Ovary (tissue), 3 donors: ENCODE measurements around the gene ZFP3.
"Not testable (repeated sequence)": the region's sequence is repeated elsewhere in the genome, so short reads cannot be mapped to it uniquely, and the experiment has no call there.

Source experiments
- POLR2A ChIP-seq: fragments of 450-650 bp; IDR thresholded peaks from one replicate; pipeline ENCODE4 v1.6.1; 2017; ENCODE audit warnings: antibody characterized with exemption, mild to moderate bottlenecking, moderate library complexity
- TF ChIP-seq, protein P1 (sequence below), 3 donors: fragments of 450-650 bp in 2 of 3; fragments of 200-600 bp in 1 of 3; IDR thresholded peaks; one replicate each; pipeline versions ENCODE4 v1.5.1 to v1.8.0; 2016 to 2022; ENCODE audit warnings: antibody characterized with exemption in 3 of 3, mild to moderate bottlenecking in 1 of 3
- donor health status: DM: no; HTN: no; CAD: no.

DNA sequence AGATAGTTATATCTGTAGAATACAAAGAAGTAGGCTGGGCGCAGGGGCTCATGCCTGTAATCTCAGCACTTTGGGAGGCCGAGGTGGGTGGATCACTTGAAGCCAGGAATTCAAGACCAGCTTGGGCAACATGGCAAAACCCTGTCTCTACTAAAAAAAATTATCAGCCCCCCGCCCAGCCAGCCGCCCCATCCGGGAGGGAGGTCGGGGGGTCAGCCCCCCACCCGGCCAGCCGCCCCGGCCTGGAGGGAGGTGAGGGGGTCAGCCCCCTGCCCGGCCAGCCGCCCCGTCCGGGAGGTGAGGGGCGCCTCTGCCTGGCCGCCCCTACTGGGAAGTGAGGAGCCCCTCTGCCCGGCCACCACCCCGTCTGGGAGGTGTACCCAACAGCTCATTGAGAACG is 64.6 kb downstream of the ZFP3 start:
- TF ChIP-seq, protein P1, sequence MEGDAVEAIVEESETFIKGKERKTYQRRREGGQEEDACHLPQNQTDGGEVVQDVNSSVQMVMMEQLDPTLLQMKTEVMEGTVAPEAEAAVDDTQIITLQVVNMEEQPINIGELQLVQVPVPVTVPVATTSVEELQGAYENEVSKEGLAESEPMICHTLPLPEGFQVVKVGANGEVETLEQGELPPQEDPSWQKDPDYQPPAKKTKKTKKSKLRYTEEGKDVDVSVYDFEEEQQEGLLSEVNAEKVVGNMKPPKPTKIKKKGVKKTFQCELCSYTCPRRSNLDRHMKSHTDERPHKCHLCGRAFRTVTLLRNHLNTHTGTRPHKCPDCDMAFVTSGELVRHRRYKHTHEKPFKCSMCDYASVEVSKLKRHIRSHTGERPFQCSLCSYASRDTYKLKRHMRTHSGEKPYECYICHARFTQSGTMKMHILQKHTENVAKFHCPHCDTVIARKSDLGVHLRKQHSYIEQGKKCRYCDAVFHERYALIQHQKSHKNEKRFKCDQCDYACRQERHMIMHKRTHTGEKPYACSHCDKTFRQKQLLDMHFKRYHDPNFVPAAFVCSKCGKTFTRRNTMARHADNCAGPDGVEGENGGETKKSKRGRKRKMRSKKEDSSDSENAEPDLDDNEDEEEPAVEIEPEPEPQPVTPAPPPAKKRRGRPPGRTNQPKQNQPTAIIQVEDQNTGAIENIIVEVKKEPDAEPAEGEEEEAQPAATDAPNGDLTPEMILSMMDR (IDR thresholded peaks at IDR 0.05), result not testable (repeated sequence)
- not testable (repeated sequence) for TF ChIP-seq POLR2A
